WTC11 (cell line): ENCODE data around the gene RNF214. TPM values are rescaled to one million over a fixed set of nuclear protein-coding genes. Genes with fewer than 3 reads are reported as not detected.

Source experiments
- ATAC-seq: fragments of 200-7000 bp; cut with Tn5 transposase; 2 replicates; pipeline ENCODE4 v1.10.0; 2021; ENCODE audit warnings: mild to moderate bottlenecking, moderate library complexity
- CTCF ChIA-PET: fragments of 300-600 bp; sonication (Branson Sonifier 250); formaldehyde crosslinking; loops from one replicate; lab custom pipeline; 2021; ENCODE audit warnings: antibody characterized with exemption; lab: Charles Lee
- POLR2A ChIA-PET: fragments of 350-600 bp; sonication (Branson Sonifier 250); formaldehyde crosslinking; loops from one replicate; lab custom pipeline; 2021; ENCODE audit warnings: antibody characterized with exemption; lab: Charles Lee
- DNase-seq: peaks from one replicate; pipeline ENCODE4 v3.0.0; 2021; ENCODE audit warnings: low spot score
- H3K27ac Mint-ChIP-seq: 2 replicates; pipeline ENCODE4 v1.8.0; 2021; ENCODE audit warnings: mixed read lengths
- H3K27me3 Mint-ChIP-seq: 2 replicates; pipeline ENCODE4 v1.8.0; 2021; ENCODE audit warnings: low read depth, mild to moderate bottlenecking, moderate library complexity, mixed read lengths
- H3K36me3 Mint-ChIP-seq: 2 replicates; pipeline ENCODE4 v1.8.0; 2021; ENCODE audit warnings: mixed read lengths
- H3K4me1 Mint-ChIP-seq: 2 replicates; pipeline ENCODE4 v1.8.0; 2022; ENCODE audit warnings: mixed read lengths
- H3K4me3 Mint-ChIP-seq: 2 replicates; pipeline ENCODE4 v1.8.0; 2021; ENCODE audit warnings: mild to moderate bottlenecking, moderate library complexity, mixed read lengths
- H3K9me3 Mint-ChIP-seq: 2 replicates; pipeline ENCODE4 v1.8.0; 2021; ENCODE audit warnings: mixed read lengths
- GTF2I ChIP-seq: fragments of 250-450 bp; sonication (Bioruptor Pico); conservative IDR thresholded peaks from 2 replicates; pipeline ENCODE4 v1.4.0; 2021; ENCODE audit warnings: mild to moderate bottlenecking
- IRF2 ChIP-seq: sonication (generic); formaldehyde crosslinking; IDR thresholded peaks from 2 replicates; pipeline ENCODE4 v1.8.0; 2022; ENCODE audit warnings: low read depth, missing genetic modification reagents, borderline replicate concordance
- NFATC4 ChIP-seq: fragments of 250-450 bp; sonication (Bioruptor Pico); IDR thresholded peaks from 2 replicates; pipeline ENCODE4 v1.9.0; 2021; ENCODE audit warnings: mild to moderate bottlenecking
- NR1H2 ChIP-seq: sonication (generic); formaldehyde crosslinking; IDR thresholded peaks from 2 replicates; pipeline ENCODE4 v1.9.0; 2021; ENCODE audit warnings: mild to moderate bottlenecking, moderate library complexity, missing genetic modification reagents
- PRRX2 ChIP-seq: fragments of 250-450 bp; sonication (Bioruptor Pico); IDR thresholded peaks from 2 replicates; pipeline ENCODE4 v1.8.0; 2021; ENCODE audit warnings: mild to moderate bottlenecking
- ZBTB21 ChIP-seq: sonication (generic); formaldehyde crosslinking; IDR thresholded peaks from 2 replicates; pipeline ENCODE4 v1.8.1; 2023; ENCODE audit warnings: mild to moderate bottlenecking, missing genetic modification reagents, borderline replicate concordance
- ZNF121 ChIP-seq: sonication (generic); formaldehyde crosslinking; IDR thresholded peaks from 2 replicates; pipeline ENCODE4 v1.8.0; 2023; ENCODE audit warnings: missing genetic modification reagents
- ZNF232 ChIP-seq: sonication (generic); formaldehyde crosslinking; IDR thresholded peaks from 2 replicates; pipeline ENCODE4 v1.8.0; 2022; ENCODE audit warnings: mild to moderate bottlenecking, missing genetic modification reagents
- total RNA-seq: library from RNA; stranded (reverse); gene quantifications from 3 replicates; pipeline ENCODE4 v1.2.3, GENCODE V29; 2021
- TF ChIP-seq, protein P1 (sequence below): fragments of 250-450 bp; sonication (Bioruptor Pico); IDR thresholded peaks from 2 replicates; pipeline ENCODE4 v1.8.0; 2021; ENCODE audit warnings: mild to moderate bottlenecking
- TF ChIP-seq, protein P2 (sequence below): sonication (generic); formaldehyde crosslinking; IDR thresholded peaks from 2 replicates; pipeline ENCODE4 v1.8.0; 2022; ENCODE audit warnings: mild to moderate bottlenecking, missing genetic modification reagents
- TF ChIP-seq, protein P3 (sequence below): sonication (generic); formaldehyde crosslinking; IDR thresholded peaks from 2 replicates; pipeline ENCODE4 v1.8.0; 2022; ENCODE audit warnings: mild to moderate bottlenecking, missing genetic modification reagents

The RNF214 gene
- total RNA-seq, 1 experiment from 2014 or later: 35.4 TPM

DNA sequence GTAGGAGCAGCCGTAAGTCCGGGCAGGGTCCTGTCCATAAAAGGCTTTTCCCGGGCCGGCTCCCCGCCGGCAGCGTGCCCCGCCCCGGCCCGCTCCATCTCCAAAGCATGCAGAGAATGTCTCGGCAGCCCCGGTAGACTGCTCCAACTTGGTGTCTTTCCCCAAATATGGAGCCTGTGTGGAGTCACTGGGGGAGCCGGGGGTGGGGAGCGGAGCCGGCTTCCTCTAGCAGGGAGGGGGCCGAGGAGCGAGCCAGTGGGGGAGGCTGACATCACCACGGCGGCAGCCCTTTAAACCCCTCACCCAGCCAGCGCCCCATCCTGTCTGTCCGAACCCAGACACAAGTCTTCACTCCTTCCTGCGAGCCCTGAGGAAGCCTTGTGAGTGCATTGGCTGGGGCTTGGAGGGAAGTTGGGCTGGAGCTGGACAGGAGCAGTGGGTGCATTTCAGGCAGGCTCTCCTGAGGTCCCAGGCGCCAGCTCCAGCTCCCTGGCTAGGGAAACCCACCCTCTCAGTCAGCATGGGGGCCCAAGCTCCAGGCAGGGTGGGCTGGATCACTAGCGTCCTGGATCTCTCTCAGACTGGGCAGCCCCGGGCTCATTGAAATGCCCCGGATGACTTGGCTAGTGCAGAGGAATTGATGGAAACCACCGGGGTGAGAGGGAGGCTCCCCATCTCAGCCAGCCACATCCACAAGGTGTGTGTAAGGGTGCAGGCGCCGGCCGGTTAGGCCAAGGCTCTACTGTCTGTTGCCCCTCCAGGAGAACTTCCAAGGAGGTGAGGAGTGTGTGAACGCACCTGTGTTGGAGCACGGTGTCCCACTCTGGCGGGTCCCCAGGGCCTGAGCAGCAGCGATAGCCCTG is 33.2 kb upstream of the RNF214 start, which contains the start of gene TAGLN (continued):
- TF ChIP-seq ZBTB21: no peak
- TF ChIP-seq, protein P1, sequence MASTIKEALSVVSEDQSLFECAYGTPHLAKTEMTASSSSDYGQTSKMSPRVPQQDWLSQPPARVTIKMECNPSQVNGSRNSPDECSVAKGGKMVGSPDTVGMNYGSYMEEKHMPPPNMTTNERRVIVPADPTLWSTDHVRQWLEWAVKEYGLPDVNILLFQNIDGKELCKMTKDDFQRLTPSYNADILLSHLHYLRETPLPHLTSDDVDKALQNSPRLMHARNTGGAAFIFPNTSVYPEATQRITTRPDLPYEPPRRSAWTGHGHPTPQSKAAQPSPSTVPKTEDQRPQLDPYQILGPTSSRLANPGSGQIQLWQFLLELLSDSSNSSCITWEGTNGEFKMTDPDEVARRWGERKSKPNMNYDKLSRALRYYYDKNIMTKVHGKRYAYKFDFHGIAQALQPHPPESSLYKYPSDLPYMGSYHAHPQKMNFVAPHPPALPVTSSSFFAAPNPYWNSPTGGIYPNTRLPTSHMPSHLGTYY: 0 out of 2 replicates have a peak, but pooled peaks have one; percentile 72

DNA sequence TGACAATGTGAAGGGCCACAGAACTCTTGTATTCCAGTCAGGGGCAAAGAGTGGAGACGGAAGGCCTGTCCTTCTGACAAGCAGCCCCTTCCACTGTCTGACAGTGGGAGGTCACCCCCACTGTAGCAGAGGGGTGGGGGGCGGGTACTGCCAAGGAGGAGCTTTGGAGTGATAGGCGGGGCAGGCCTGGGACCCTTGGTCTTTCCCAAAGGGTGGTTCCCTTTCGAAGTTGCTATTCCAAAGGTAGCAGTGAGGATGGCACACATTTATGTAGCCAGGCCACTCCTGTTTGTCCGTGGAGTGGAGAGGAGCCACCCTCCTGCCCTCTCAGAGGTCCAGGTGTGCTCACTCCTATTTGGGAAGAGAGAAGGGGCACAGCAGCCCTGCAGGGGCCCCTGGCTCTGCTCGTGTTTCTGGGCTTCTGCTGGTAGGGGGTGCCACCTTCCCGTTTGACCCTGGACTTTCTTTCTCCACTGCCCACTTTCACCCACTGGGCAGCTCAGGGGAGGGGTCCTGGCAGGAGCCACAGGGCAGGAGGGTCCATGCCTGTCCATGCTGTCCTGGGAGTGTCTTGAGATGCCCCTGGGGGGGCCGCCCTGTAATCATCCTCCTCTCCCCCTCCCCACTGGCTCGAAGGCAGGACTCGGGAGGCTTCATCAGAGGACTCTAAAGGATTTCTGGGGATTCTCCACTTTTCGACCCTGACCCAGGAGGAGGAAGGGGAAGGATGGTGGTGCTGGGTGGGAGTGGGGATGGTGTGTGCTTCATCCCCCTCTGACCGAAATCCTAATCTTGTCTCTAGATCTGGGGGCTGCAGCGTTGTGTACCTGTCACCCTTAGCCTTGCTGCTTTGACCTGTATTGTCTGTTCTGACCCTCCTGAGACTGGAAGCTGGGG is 32.3 kb upstream of the RNF214 start:
- POLR2A ChIA-PET: interaction anchor here (1.5 to 1.8 kb wide), 2 partner anchors 20 to 22 kb away, joined by 4 to 5 read pairs; partner anchors contain the start of gene SIDT2
- ATAC-seq (no peak), DNase-seq (no peak)
- Mint-ChIP-seq H3K9me3 (no peaks in the 10 kb centered on the region), H3K27ac (peak overlapping the region; percentile 83), H3K27me3 (no peaks in the 10 kb centered on the region; the same call in 1 of the 2 replicates), H3K4me1 (peaks cover 36% of the 10 kb centered on the region), H3K36me3 (peaks cover 5% of the 10 kb centered on the region), H3K4me3 (peak overlapping the region; percentile 63)
- CTCF ChIA-PET: interaction anchor here (0.6 to 3.2 kb wide), 8 partner anchors 16 to 409 kb away, joined by 3 to 12 read pairs (median 4); partner anchors contain the start of gene APOA5
- TF ChIP-seq, protein P2, sequence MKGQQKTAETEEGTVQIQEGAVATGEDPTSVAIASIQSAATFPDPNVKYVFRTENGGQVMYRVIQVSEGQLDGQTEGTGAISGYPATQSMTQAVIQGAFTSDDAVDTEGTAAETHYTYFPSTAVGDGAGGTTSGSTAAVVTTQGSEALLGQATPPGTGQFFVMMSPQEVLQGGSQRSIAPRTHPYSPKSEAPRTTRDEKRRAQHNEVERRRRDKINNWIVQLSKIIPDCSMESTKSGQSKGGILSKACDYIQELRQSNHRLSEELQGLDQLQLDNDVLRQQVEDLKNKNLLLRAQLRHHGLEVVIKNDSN (CRISPR knock-in tag): no peak
- TF ChIP-seq ZNF121 (CRISPR knock-in tag): no peak
- TF ChIP-seq ZNF232 (CRISPR knock-in tag): no peak
- no peak for TF ChIP-seq NFATC4 (CRISPR knock-in tag)
- TF ChIP-seq PRRX2 (CRISPR knock-in tag): 0 out of 2 replicates have a peak, but pooled peaks have one; percentile 14

DNA sequence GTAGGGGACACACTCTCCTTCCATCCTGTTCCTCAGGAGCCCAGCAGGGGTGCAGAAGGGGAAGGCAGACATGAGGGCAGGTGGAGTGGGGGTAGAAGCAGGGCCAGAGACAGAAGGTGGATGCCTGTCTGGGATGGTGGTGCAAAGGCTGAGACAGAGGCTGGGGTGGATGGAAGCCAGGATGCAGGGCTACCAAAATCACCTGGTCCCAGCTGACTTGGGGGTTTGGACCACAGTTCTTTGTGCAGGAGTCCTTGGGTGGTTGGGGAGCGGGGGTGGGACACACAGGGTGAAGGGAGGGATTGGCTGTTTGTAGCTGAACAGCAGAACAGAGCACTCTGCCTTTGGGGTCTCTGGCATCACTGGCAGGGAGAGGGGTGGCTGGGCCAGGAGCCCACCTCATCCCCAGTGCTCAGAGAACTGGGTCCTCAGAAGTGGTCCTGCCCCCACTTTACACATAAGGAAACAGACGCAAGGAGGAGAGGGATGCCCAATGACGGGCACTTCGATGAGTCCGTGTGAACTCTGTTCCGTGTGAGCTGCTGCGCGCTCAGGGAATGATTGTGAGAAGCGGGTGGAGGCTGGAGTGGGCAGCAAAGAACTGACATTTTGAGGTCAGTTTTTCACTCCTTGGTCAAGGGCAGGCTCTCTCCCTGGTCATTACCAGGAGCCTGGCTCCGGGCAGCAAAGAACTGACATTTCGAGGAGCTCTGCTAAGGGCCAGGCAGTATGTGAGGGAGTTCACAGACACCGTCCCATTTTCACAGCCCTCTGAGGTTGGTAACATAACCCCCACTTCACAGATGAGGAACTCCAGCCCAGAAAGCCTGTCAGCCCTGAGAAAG is 31.4 kb upstream of the RNF214 start:
- no peaks in the 10 kb centered on the region for H3K9me3 Mint-ChIP-seq
- no peak overlapping the region for H3K27ac Mint-ChIP-seq
- H3K36me3 Mint-ChIP-seq: peaks cover 7% of the 10 kb centered on the region
- peak overlapping the region; percentile 32 for H3K4me3 Mint-ChIP-seq
- no peaks in the 10 kb centered on the region; the same call in 1 of the 2 replicates for H3K27me3 Mint-ChIP-seq
- CTCF ChIA-PET: interaction anchor here (0.6 to 1.3 kb wide), 5 partner anchors 17 to 63 kb away, joined by 3 to 5 read pairs (median 3); no protein-coding TSS in a partner anchor
- ATAC-seq (no peak), DNase-seq (no peak)
- peaks cover 36% of the 10 kb centered on the region for H3K4me1 Mint-ChIP-seq
- POLR2A ChIA-PET: interaction anchor here (1.0 to 2.0 kb wide), 3 partner anchors 16 to 22 kb away, joined by 3 to 10 read pairs (median 5); partner anchors contain the start of gene SIDT2
- TF ChIP-seq NR1H2 (CRISPR knock-in tag) (no peak), GTF2I (CRISPR knock-in tag) (no peak), IRF2 (no peak)
- TF ChIP-seq, protein P3, sequence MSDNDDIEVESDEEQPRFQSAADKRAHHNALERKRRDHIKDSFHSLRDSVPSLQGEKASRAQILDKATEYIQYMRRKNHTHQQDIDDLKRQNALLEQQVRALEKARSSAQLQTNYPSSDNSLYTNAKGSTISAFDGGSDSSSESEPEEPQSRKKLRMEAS (CRISPR knock-in tag): no peak
- TF ChIP-seq, protein P1: no peak
